GM12878 (cell line): ENCODE measurements around the gene HMGXB3. TPM values are rescaled to one million over a fixed set of nuclear protein-coding genes. Genes with fewer than 3 reads are reported as not detected.

Source experiments
- ATAC-seq: fragments of 200-7000 bp; cut with Tn5 transposase; 3 replicates; pipeline ENCODE4 v1.9.1; 2020; ENCODE audit warnings: mild to moderate bottlenecking, moderate library complexity
- BruUV-seq: library from RNA; stranded (reverse); fragments of 400-500 nt; replicated peaks from 2 replicates; lab custom pipeline; 2021; lab: Mats Ljungman, UMichigan
- CTCF ChIA-PET: fragments of 300-600 bp; sonication (Branson Sonifier 250); formaldehyde crosslinking; extraction: SDS; loops from one replicate; lab custom pipeline; 2021; ENCODE audit warnings: inconsistent platforms; lab: Yijun Ruan, JAX
- POLR2A ChIA-PET: fragments of 350-600 bp; formaldehyde crosslinking; extraction: SDS; loops from one replicate; lab custom pipeline; 2021; ENCODE audit warnings: inconsistent platforms; lab: Charles Lee
- RAD21 ChIA-PET: fragments of 300-600 bp; sonication (Branson Sonifier 250); formaldehyde crosslinking; loops from one replicate; lab custom pipeline; 2023; ENCODE audit warnings: antibody characterized with exemption; ENCODE audit not compliant: unreplicated experiment; lab: Charles Lee
- SMC1A ChIA-PET: fragments of 300-600 bp; sonication (Branson Sonifier 250); formaldehyde crosslinking; loops from one replicate; lab custom pipeline; 2023; ENCODE audit not compliant: unreplicated experiment, uncharacterized antibody; lab: Charles Lee
- DNase-seq: peaks from one replicate; pipeline ENCODE4 v3.0.0-alpha.2; 2011; ENCODE audit warnings: low read depth, low spot score
- FAIRE-seq: peaks from 3 replicates; lab custom pipeline; 2011; peaks lifted over from hg19 to GRCh38; lab: Jason Lieb, UNC
- H2AFZ ChIP-seq: 2 replicates; pipeline ENCODE4 v1.6.0; 2011; ENCODE audit warnings: low read depth, low read length, control low read depth; ENCODE audit not compliant: control insufficient read depth
- H3K27ac ChIP-seq: 2 replicates; pipeline ENCODE4 v1.5.1; 2011; ENCODE audit warnings: control low read depth; ENCODE audit not compliant: control insufficient read depth, insufficient read depth
- H3K27me3 ChIP-seq, 2 experiments: replicated peaks in 1 of 2; 2 replicates each; pipeline versions ENCODE4 v1.6.0 to v1.6.1; 2011; ENCODE audit warnings: low read length in 1 of 2; ENCODE audit not compliant: control insufficient read depth in 2 of 2, insufficient read depth in 2 of 2
- H3K36me3 ChIP-seq, 2 experiments: 2 replicates each; pipeline ENCODE4 v1.5.1; 2011; ENCODE audit warnings: low read length in 1 of 2; ENCODE audit not compliant: control insufficient read depth in 2 of 2, insufficient read depth in 2 of 2
- H3K4me1 ChIP-seq: 2 replicates; pipeline ENCODE4 v1.6.1; 2011; ENCODE audit warnings: mild to moderate bottlenecking, low read length, moderate library complexity, mixed read lengths; ENCODE audit not compliant: control insufficient read depth, insufficient read depth
- H3K4me2 ChIP-seq: 2 replicates; pipeline ENCODE4 v1.6.0; 2011; ENCODE audit warnings: control low read depth; ENCODE audit not compliant: control insufficient read depth, insufficient read depth
- H3K4me3 ChIP-seq: fragments of 200-600 bp; sonication (generic); 2 replicates; pipeline ENCODE4 v1.5.1; 2016
- H3K79me2 ChIP-seq: 2 replicates; pipeline ENCODE4 v1.6.0; 2011; ENCODE audit warnings: low read length; ENCODE audit not compliant: control insufficient read depth, insufficient read depth
- H3K9ac ChIP-seq: 2 replicates; pipeline ENCODE4 v1.8.0; 2011; ENCODE audit warnings: low read length, control low read depth, mixed read lengths; ENCODE audit not compliant: control insufficient read depth, insufficient read depth
- H3K9me3 ChIP-seq: replicated peaks from 3 replicates; pipeline ENCODE4 v1.5.1; 2011; ENCODE audit warnings: mild to moderate bottlenecking, low read length; ENCODE audit not compliant: control insufficient read depth, insufficient read depth
- H4K20me1 ChIP-seq: 2 replicates; pipeline ENCODE4 v1.6.0; 2011; ENCODE audit not compliant: control insufficient read depth, insufficient read depth
- CUX1 ChIP-seq: IDR thresholded peaks from 2 replicates; pipeline ENCODE4 v1.6.1; 2012; ENCODE audit warnings: improper control_type of control experiment, low read depth, low read length; ENCODE audit not compliant: insufficient replicate concordance
- FOXK2 ChIP-seq: fragments of 450-650 bp; IDR thresholded peaks from 2 replicates; pipeline ENCODE4 v1.6.1; 2017; ENCODE audit warnings: mild to moderate bottlenecking, moderate library complexity
- IKZF2 ChIP-seq, 2 experiments: fragments of 450-650 bp; IDR thresholded peaks; 2 replicates each; pipeline ENCODE4 v1.6.1; 2017; ENCODE audit warnings: mild to moderate bottlenecking in 2 of 2, moderate library complexity in 2 of 2
- MEF2B ChIP-seq: fragments of 450-650 bp; IDR thresholded peaks from 2 replicates; pipeline ENCODE4 v1.6.1; 2018; ENCODE audit warnings: mild to moderate bottlenecking, moderate library complexity; ENCODE audit not compliant: partially characterized antibody, poor library complexity, severe bottlenecking
- MTA3 ChIP-seq: IDR thresholded peaks from 2 replicates; pipeline ENCODE4 v1.6.1; 2012; ENCODE audit warnings: low read length, inconsistent platforms, borderline replicate concordance
- NR2C1 ChIP-seq: fragments of 450-650 bp; IDR thresholded peaks from 2 replicates; pipeline ENCODE4 v1.6.1; 2017; ENCODE audit warnings: antibody characterized with exemption, mild to moderate bottlenecking, moderate library complexity
- RAD21 ChIP-seq: IDR thresholded peaks from 2 replicates; pipeline ENCODE4 v1.6.1; 2011; ENCODE audit warnings: mild to moderate bottlenecking, low read depth, low read length, moderate library complexity; ENCODE audit not compliant: insufficient read depth
- SREBF1 ChIP-seq: IDR thresholded peaks from 2 replicates; pipeline ENCODE4 v1.6.1; 2012; ENCODE audit warnings: mild to moderate bottlenecking, low read length
- STAT1 ChIP-seq: fragments of 450-650 bp; conservative IDR thresholded peaks from 2 replicates; pipeline ENCODE4 v1.6.1; 2014; ENCODE audit warnings: antibody characterized with exemption, mild to moderate bottlenecking
- WGBS: methylation state at CpG from one replicate; pipeline ENCODE4 v1.1.6; 2016; ENCODE audit warnings: low lambda C conversion rate; ENCODE audit not compliant: insufficient replicate concordance, insufficient coverage; ENCODE audit errors: missing lambda C conversion rate; 5-methylcytosine and 5-hydroxymethylcytosine counted together
- in situ Hi-C: fragments of 300-500 bp; cut with MboI; formaldehyde crosslinking; loops from 9 replicates; pipeline ENCODE4 v1.14.3; 2018; ENCODE audit warnings: mixed read lengths
- intact Hi-C: fragments of 100-400 bp; cut with micrococcal nuclease; formaldehyde crosslinking; loops from one replicate; pipeline ENCODE4 v1.14.2; 2022; ENCODE audit not compliant: unreplicated experiment
- polyA plus RNA-seq, 11 experiments: library from polyadenylated mRNA; depleted of rRNA in 4 of 11; unstranded in 6 of 11; stranded (reverse) in 5 of 11; fragments of >200 nt; fragmentation: Nextera tagmentation in 4 of 11; fragmentation: Illumina TruSeq in 1 of 11; extraction: Ambion mirVana in 4 of 11; extraction: Trizol in 1 of 11; gene quantifications; 1 replicate in 1 of 11; 2 replicates in 10 of 11; pipeline versions ENCODE4 v1.2.1 to v1.2.3, GENCODE V29; 2011 to 2016; ENCODE audit warnings: inconsistent platforms in 2 of 11, missing spikeins in 2 of 11, low read depth in 1 of 11
- total RNA-seq, 4 experiments: library from RNA; depleted of rRNA in 3 of 4; stranded (reverse); fragments of >200 nt in 3 of 4; fragmentation: Illumina TruSeq in 1 of 4; extraction: Trizol in 1 of 4; gene quantifications; 2 replicates each; pipeline versions ENCODE4 v1.2.1 to v1.2.3, GENCODE V29; 2013 to 2021
- TF ChIP-seq, protein P1 (sequence below): fragments of 450-650 bp; IDR thresholded peaks from 2 replicates; pipeline ENCODE4 v1.6.1; 2017; ENCODE audit warnings: low read depth, mild to moderate bottlenecking, moderate library complexity

HMGXB3 gene
- total and polyA plus RNA-seq, 10 of the 15 experiments (the other 5 are each of a cell fraction or from before 2014, with no cell fraction given), result 1.00 to 42.2 (median 28.1) TPM

DNA sequence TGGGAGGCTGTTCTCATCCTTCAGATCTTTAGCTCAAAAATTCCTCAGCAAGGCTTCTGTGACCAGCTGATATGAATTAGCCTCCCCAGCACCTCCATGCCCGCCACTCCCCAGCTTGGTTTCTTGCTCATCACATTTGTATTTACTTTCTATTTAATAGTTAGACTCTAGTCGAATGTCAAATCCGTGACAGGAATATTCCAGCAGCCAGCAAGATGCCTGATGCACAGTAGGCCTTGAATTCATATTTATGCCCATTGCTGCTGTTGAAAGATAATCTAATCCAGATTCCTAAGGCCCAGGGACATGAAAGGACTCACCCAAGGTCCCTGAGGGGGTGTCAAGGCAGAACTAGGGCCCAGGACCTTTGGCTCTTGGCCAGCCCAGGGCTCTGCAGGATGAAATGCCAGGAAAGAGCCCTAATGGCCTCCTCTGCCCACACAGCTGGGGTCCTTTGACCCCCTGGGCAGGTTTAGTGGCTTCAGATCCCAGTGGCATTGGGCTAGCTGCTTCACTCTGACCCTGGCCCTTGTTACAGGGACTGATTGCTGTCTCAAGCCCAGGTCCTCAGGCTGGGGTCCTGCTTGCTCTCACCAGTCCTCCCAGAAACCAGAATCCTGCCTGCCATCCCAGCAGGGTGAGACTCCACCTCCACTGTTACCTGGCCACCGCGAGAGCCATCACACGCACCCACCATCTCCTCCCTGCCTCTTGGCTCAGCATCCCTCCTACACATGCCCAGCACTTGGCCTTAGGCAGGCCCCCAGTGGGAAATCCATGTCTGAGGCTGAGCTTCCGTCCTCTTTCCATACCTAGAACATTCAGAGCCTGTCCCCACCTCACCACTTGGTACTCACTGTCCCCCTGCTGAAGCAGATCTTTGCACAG, 78.5 kb downstream of the HMGXB3 start (continued):
- TF ChIP-seq, protein P1, sequence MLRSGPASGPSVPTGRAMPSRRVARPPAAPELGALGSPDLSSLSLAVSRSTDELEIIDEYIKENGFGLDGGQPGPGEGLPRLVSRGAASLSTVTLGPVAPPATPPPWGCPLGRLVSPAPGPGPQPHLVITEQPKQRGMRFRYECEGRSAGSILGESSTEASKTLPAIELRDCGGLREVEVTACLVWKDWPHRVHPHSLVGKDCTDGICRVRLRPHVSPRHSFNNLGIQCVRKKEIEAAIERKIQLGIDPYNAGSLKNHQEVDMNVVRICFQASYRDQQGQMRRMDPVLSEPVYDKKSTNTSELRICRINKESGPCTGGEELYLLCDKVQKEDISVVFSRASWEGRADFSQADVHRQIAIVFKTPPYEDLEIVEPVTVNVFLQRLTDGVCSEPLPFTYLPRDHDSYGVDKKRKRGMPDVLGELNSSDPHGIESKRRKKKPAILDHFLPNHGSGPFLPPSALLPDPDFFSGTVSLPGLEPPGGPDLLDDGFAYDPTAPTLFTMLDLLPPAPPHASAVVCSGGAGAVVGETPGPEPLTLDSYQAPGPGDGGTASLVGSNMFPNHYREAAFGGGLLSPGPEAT, result no peak

GRCh38 chr5:150079909-150080461, 79.4 kb downstream of the HMGXB3 start:
- SMC1A ChIA-PET, result interaction anchor here (1.4 kb wide), 1 partner anchor 14 kb away, joined by 4 read pairs; no protein-coding TSS in a partner anchor
- Histone ChIP-seq H3K27ac (no peak overlapping the region), H4K20me1 (no peaks in the 10 kb centered on the region), H3K4me1 (peaks cover 20% of the 10 kb centered on the region), H2AFZ (no peak overlapping the region), H3K36me3 (no peaks in the 10 kb centered on the region), H3K4me2 (no peak overlapping the region), H3K79me2 (no peaks in the 10 kb centered on the region), H3K9ac (no peak overlapping the region), H3K4me3 (no peak overlapping the region), H3K27me3 (no peaks in the 10 kb centered on the region), H3K9me3 (no peaks in the 10 kb centered on the region)
- ATAC-seq (no peak), DNase-seq (no peak), FAIRE-seq (no peak)
- intact Hi-C loops, result no loop called here
- CTCF ChIA-PET, result interaction anchor here (1.2 kb wide), 1 partner anchor 10 kb away, joined by 3 read pairs; no protein-coding TSS in a partner anchor
- no peak for TF ChIP-seq FOXK2
- TF ChIP-seq NR2C1, result no peak
- TF ChIP-seq MEF2B, result no peak
- no peak for TF ChIP-seq SREBF1
- no peak for TF ChIP-seq IKZF2 (IDR thresholded peaks at IDR 0.05)
- no peak for TF ChIP-seq CUX1
- no peak for TF ChIP-seq MTA3
- TF ChIP-seq RAD21, result no peak
- TF ChIP-seq STAT1, result no peak
- RAD21 ChIA-PET, result no interaction called here
- POLR2A ChIA-PET, result interaction anchor here (0.7 kb wide), 1 partner anchor 213 kb away, joined by 3 read pairs; no protein-coding TSS in a partner anchor
- BruUV-seq, result no TSS peak
- 67% methylated on average over 19 of the region's 19 CpGs for WGBS
- in situ Hi-C loops, result no loop called here
